ENCODE results near the gene NSD2.

Gene NSD2

DNA sequence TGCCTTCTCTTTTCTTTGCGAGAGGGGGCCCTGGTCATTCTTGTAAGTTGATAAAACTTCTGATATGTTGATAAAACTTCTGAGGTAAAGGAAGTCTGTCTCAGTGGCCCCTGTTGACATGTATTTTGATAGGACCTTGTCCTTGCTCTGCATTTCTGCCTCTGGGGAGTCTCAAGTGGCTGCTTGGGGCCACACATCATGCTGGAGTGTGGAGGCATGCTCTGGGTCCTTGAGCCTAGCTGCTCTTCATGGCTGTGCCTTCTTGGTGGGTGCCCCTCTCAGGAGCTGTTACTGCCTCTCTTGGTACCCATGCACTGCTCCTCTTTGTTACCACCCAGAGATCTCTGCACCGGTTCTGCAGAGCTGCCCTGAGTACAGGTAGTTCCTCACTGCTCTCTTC lies 14.2 kb downstream of the NSD2 start:
- TF ChIP-seq, protein P1, sequence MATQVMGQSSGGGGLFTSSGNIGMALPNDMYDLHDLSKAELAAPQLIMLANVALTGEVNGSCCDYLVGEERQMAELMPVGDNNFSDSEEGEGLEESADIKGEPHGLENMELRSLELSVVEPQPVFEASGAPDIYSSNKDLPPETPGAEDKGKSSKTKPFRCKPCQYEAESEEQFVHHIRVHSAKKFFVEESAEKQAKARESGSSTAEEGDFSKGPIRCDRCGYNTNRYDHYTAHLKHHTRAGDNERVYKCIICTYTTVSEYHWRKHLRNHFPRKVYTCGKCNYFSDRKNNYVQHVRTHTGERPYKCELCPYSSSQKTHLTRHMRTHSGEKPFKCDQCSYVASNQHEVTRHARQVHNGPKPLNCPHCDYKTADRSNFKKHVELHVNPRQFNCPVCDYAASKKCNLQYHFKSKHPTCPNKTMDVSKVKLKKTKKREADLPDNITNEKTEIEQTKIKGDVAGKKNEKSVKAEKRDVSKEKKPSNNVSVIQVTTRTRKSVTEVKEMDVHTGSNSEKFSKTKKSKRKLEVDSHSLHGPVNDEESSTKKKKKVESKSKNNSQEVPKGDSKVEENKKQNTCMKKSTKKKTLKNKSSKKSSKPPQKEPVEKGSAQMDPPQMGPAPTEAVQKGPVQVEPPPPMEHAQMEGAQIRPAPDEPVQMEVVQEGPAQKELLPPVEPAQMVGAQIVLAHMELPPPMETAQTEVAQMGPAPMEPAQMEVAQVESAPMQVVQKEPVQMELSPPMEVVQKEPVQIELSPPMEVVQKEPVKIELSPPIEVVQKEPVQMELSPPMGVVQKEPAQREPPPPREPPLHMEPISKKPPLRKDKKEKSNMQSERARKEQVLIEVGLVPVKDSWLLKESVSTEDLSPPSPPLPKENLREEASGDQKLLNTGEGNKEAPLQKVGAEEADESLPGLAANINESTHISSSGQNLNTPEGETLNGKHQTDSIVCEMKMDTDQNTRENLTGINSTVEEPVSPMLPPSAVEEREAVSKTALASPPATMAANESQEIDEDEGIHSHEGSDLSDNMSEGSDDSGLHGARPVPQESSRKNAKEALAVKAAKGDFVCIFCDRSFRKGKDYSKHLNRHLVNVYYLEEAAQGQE (IDR thresholded peaks at IDR 0.05; ENCODE audit: insufficient read depth in 1 of 2, low read depth in 2 of 2, low read length in 2 of 2), result no peak
- TF ChIP-seq TAF1 (IDR thresholded peaks at IDR 0.05; ENCODE audit: borderline replicate concordance, insufficient read depth, low read length) (no peak), SIN3A (IDR thresholded peaks at IDR 0.05; ENCODE audit: borderline replicate concordance, insufficient read depth, low read length) (no peak), FOXP2 (optimal IDR thresholded peaks at IDR 0.05; ENCODE audit: borderline replicate concordance, extremely low read depth, extremely low read length, insufficient read depth) (no peak), POLR2AphosphoS5 (IDR thresholded peaks at IDR 0.05; ENCODE audit: low read depth, low read length) (no peak)

- TF ChIP-seq TAF1 (IDR thresholded peaks at IDR 0.05; ENCODE audit: borderline replicate concordance, insufficient read depth, low read length), result no peak
- no peak for TF ChIP-seq POLR2AphosphoS5 (IDR thresholded peaks at IDR 0.05; ENCODE audit: low read depth, low read length)
- TF ChIP-seq, protein P1 (IDR thresholded peaks at IDR 0.05; ENCODE audit: insufficient read depth in 1 of 2, low read depth in 2 of 2, low read length in 2 of 2), result no peak
- no peak for TF ChIP-seq FOXP2 (optimal IDR thresholded peaks at IDR 0.05; ENCODE audit: borderline replicate concordance, extremely low read depth, extremely low read length, insufficient read depth)
- no peak for TF ChIP-seq SIN3A (IDR thresholded peaks at IDR 0.05; ENCODE audit: borderline replicate concordance, insufficient read depth, low read length)
These were observed 15.9 kb downstream of the NSD2 start for GRCh38 chr4:1887052-1887451.

DNA sequence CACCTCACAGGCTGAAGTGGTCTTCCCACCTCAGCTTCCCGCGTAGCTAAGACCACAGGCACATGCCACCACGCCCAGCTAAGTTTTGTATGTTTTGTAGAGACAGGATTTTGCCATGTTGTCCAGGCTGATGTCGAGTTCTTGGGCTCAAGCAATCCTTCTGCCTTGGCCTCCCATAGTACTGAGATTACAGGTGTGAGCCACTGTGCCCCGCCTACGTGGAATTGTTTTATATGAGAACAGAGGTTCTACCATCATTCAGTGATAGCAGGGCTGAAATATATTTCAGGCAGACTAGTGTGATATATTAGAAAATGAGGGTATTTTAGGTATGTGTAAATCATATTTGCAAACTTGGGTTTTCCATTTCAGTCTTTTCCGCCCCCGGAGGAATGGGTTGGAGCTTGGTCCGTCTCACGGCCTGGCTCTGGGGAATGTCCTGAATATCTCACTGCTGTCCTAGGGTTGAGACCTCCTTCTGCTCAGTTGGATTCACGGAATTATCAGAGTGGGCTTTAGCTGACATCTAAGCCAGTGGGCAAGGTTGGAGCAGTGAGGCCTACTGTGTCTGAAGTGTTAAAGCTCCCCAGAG lies 19.9 kb downstream of the NSD2 start:
- TF ChIP-seq POLR2AphosphoS5 (IDR thresholded peaks at IDR 0.05; ENCODE audit: low read depth, low read length) (no peak), TAF1 (IDR thresholded peaks at IDR 0.05; ENCODE audit: borderline replicate concordance, insufficient read depth, low read length) (no peak), SIN3A (IDR thresholded peaks at IDR 0.05; ENCODE audit: borderline replicate concordance, insufficient read depth, low read length) (no peak), FOXP2 (optimal IDR thresholded peaks at IDR 0.05; ENCODE audit: borderline replicate concordance, extremely low read depth, extremely low read length, insufficient read depth) (no peak)
- TF ChIP-seq, protein P1 (IDR thresholded peaks at IDR 0.05; ENCODE audit: insufficient read depth in 1 of 2, low read depth in 2 of 2, low read length in 2 of 2), result no peak

- TF ChIP-seq FOXP2 (optimal IDR thresholded peaks at IDR 0.05; ENCODE audit: borderline replicate concordance, extremely low read depth, extremely low read length, insufficient read depth) (no peak), SIN3A (IDR thresholded peaks at IDR 0.05; ENCODE audit: borderline replicate concordance, insufficient read depth, low read length) (no peak), TAF1 (IDR thresholded peaks at IDR 0.05; ENCODE audit: borderline replicate concordance, insufficient read depth, low read length) (no peak), POLR2AphosphoS5 (IDR thresholded peaks at IDR 0.05; ENCODE audit: low read depth, low read length) (no peak)
- TF ChIP-seq, protein P1 (IDR thresholded peaks at IDR 0.05; ENCODE audit: insufficient read depth in 1 of 2, low read depth in 2 of 2, low read length in 2 of 2), result no peak
These were observed 24.9 kb downstream of the NSD2 start for GRCh38 chr4:1895971-1896657.

Measured in PFSK-1 (cell line).